Activated CD8-positive, alpha-beta memory T cell treated with anti-CD3 and anti-CD28 coated beads for 24 hours (primary cell): Measurements from ENCODE around the gene VPS54.
"Not testable (repeated sequence)": the region's sequence is repeated elsewhere in the genome, so short reads cannot be mapped to it uniquely, and the experiment has no call there.

Source experiments
- DNase-seq: peaks from one replicate; pipeline ENCODE4 v3.0.0-alpha.2; 2020

VPS54 gene

GRCh38 chr2:63991173-63991999 is 27.8 kb downstream of the VPS54 start:
- DNase-seq: not testable (repeated sequence)

GRCh38 chr2:63990072-63990471 is 29.2 kb downstream of the VPS54 start:
- DNase-seq: no peak

- DNase-seq: not testable (repeated sequence)
Measured at GRCh38 chr2:63988842-63989436, 30.3 kb downstream of the VPS54 start.

- no peak for DNase-seq
Measured at GRCh38 chr2:63984606-63985359, 34.4 kb downstream of the VPS54 start.

- DNase-seq: no peak
Measured at GRCh38 chr2:63983986-63984605, 35.1 kb downstream of the VPS54 start.

GRCh38 chr2:63982335-63982734 is 36.9 kb downstream of the VPS54 start:
- no peak for DNase-seq

- DNase-seq: no peak
Measured at GRCh38 chr2:63981702-63982103, 37.5 kb downstream of the VPS54 start.

- no peak for DNase-seq
Measured at GRCh38 chr2:63980794-63981193, 38.4 kb downstream of the VPS54 start.

GRCh38 chr2:63977904-63978303 is 41.3 kb downstream of the VPS54 start:
- no peak for DNase-seq

GRCh38 chr2:63976125-63976510 is 43.1 kb downstream of the VPS54 start:
- no peak for DNase-seq

GRCh38 chr2:63975437-63976124 is 43.6 kb downstream of the VPS54 start:
- DNase-seq: no peak

- not testable (repeated sequence) for DNase-seq
Measured at GRCh38 chr2:63975036-63975435, 44.2 kb downstream of the VPS54 start.

- DNase-seq: no peak
Measured at GRCh38 chr2:63962186-63962585, 57.0 kb downstream of the VPS54 start.

GRCh38 chr2:63950414-63950813 is 68.8 kb downstream of the VPS54 start:
- DNase-seq: no peak

- DNase-seq: no peak
Measured at GRCh38 chr2:63942788-63943187, 76.4 kb downstream of the VPS54 start.

GRCh38 chr2:63932104-63932503 is 87.1 kb downstream of the VPS54 start:
- not testable (repeated sequence) for DNase-seq

GRCh38 chr2:63926815-63927214 is 92.4 kb downstream of the VPS54 start:
- DNase-seq: no peak

- no peak for DNase-seq
Measured at GRCh38 chr2:63914311-63914710, 104.9 kb downstream of the VPS54 start.

- no peak for DNase-seq
Measured at GRCh38 chr2:63903003-63903402, 116.2 kb downstream of the VPS54 start.

GRCh38 chr2:63902149-63902548 is 117.1 kb downstream of the VPS54 start:
- no peak for DNase-seq

GRCh38 chr2:63899639-63900038 is 119.6 kb downstream of the VPS54 start:
- no peak for DNase-seq

GRCh38 chr2:63898839-63899238 is 120.4 kb downstream of the VPS54 start:
- DNase-seq: no peak

GRCh38 chr2:63894167-63894566 is 125.1 kb downstream of the VPS54 start:
- DNase-seq: no peak
